HFFc6 (cell line): ENCODE results near the gene ZG16B. TPM values are rescaled to one million over a fixed set of nuclear protein-coding genes. Genes with fewer than 3 reads are reported as not detected.

ENCODE experiments used
- DNase-seq: peaks from one replicate; pipeline ENCODE4 v3.0.0-alpha.2; 2018
- H3K27ac Mint-ChIP-seq: 2 replicates; pipeline ENCODE4 v1.8.0; 2020; ENCODE audit warnings: mild to moderate bottlenecking, mixed read lengths
- H3K27me3 Mint-ChIP-seq: 2 replicates; pipeline ENCODE4 v1.8.0; 2021; ENCODE audit warnings: mild to moderate bottlenecking, moderate library complexity, mixed read lengths; ENCODE audit not compliant: insufficient read depth
- H3K36me3 Mint-ChIP-seq: 2 replicates; pipeline ENCODE4 v1.8.0; 2021; ENCODE audit warnings: low read depth, mixed read lengths
- H3K4me1 Mint-ChIP-seq: 2 replicates; pipeline ENCODE4 v1.8.0; 2020; ENCODE audit warnings: low read depth, mixed read lengths
- H3K4me3 Mint-ChIP-seq: 2 replicates; pipeline ENCODE4 v1.8.0; 2020; ENCODE audit warnings: mild to moderate bottlenecking, moderate library complexity, mixed read lengths
- H3K9me3 Mint-ChIP-seq: 2 replicates; pipeline ENCODE4 v1.8.0; 2020; ENCODE audit warnings: mild to moderate bottlenecking, mixed read lengths
- total RNA-seq, 6 experiments: library from RNA; stranded (reverse); fragmentation: NEBNext Ultra II Directional; extraction: Animal tissue kit (Norgen Biotek cat#: 25700); gene quantifications; 2 replicates in 1 of 6; 3 replicates in 5 of 6; pipeline ENCODE4 v1.2.3, GENCODE V29; 2021
- TF ChIP-seq, protein P1 (sequence below): fragments of 200-600 bp; sonication (generic); IDR thresholded peaks from 2 replicates; pipeline ENCODE4 v1.5.0; 2021; ENCODE audit warnings: antibody characterized with exemption, mild to moderate bottlenecking

ZG16B gene
- total RNA-seq, 6 experiments from 2014 or later, result 0.41 to 0.68 (median 0.46) TPM; not detected in 2

GRCh38 chr16:2827374-2827791 is 2.7 kb upstream of the ZG16B start:
- peaks cover 39% of the 10 kb centered on the region for H3K27me3 Mint-ChIP-seq
- no peak overlapping the region for H3K27ac Mint-ChIP-seq
- H3K36me3 Mint-ChIP-seq, result no peaks in the 10 kb centered on the region
- no peak for DNase-seq
- H3K9me3 Mint-ChIP-seq, result no peaks in the 10 kb centered on the region
- H3K4me3 Mint-ChIP-seq, result no peak overlapping the region
- H3K4me1 Mint-ChIP-seq, result no peaks in the 10 kb centered on the region
- TF ChIP-seq, protein P1, sequence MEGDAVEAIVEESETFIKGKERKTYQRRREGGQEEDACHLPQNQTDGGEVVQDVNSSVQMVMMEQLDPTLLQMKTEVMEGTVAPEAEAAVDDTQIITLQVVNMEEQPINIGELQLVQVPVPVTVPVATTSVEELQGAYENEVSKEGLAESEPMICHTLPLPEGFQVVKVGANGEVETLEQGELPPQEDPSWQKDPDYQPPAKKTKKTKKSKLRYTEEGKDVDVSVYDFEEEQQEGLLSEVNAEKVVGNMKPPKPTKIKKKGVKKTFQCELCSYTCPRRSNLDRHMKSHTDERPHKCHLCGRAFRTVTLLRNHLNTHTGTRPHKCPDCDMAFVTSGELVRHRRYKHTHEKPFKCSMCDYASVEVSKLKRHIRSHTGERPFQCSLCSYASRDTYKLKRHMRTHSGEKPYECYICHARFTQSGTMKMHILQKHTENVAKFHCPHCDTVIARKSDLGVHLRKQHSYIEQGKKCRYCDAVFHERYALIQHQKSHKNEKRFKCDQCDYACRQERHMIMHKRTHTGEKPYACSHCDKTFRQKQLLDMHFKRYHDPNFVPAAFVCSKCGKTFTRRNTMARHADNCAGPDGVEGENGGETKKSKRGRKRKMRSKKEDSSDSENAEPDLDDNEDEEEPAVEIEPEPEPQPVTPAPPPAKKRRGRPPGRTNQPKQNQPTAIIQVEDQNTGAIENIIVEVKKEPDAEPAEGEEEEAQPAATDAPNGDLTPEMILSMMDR, result no peak

DNA sequence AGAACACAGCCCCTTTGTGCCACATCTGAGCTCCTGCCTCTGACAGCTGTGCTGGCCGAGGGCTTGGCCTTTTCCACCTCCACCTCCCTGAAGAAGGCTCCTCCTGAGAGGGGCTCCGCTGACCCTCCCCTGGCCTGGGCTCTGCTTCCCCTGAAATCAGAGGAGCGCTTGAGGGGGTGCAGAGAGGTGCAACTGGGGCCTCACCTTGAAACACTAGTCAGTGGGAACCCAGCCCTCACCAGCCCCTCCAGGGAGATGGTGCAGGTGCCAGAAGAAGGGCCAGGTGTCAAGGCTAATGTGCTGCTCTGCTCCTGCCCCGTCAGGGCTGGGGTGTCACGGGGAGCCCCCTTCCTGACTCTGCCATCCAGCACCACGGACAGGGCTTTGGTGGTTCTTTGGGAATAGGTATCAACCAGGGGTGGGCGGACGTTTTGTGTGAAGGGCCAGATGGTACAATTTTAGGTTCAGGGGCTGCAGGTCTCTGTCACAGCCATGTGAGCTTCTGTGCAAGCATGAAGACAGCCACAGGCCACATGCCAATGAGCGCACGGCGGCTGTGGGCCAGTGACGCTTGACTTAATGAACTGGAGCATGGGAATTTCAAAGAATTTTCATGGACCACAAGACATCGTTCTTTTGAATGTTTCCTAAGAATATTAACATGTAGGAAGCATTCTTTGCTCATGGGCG is 2.1 kb upstream of the ZG16B start:
- Mint-ChIP-seq H3K36me3 (no peaks in the 10 kb centered on the region), H3K4me3 (no peak overlapping the region), H3K9me3 (peaks cover 5% of the 10 kb centered on the region), H3K4me1 (no peaks in the 10 kb centered on the region), H3K27ac (no peak overlapping the region), H3K27me3 (peaks cover 38% of the 10 kb centered on the region)
- TF ChIP-seq, protein P1, result no peak
- no peak for DNase-seq

DNA sequence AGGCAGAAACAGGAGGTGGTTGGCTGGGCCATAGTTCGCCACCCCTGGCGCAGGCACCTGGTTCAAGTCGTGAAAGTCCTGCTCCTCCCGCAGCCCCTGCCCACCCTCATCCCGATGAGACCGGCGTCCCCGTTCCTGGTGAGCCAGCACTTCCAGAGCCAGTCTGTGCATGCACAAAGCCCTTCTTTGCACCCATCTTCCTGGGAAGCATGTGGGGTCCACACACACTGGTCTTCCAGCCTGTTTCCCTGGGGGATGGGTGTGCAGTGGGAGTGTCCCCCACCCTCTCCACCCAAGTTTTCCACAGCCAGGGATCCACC is 1.6 kb upstream of the ZG16B start:
- H3K4me3 Mint-ChIP-seq, result no peak overlapping the region
- H3K9me3 Mint-ChIP-seq, result peaks cover 5% of the 10 kb centered on the region

DNA sequence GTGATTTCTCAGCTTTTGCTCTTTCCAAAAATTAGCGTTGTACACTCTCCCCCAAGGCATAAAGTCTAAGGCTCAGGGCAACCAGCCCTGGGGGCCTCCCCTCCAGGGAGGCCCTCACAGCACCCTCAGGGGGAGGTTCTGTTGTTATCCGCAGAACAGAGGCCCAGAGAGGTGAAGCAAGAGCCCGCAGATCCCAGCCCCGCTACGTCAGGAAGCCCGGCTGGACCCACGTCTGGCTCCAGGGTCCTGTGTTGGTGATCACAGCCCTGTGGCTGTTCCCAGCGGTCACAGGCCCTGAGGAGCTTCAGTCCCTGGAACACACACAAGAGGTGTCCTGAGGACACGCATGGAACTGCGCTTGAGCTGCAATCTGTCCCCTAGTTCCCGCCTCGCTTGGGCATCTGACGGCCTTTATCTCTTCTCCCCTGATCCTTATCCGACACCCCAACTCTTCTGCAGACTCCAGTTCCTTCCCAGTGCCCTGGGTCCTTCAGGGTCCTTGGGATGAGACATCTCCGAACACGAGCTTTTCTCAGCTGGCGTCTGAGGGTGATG is 1.1 kb upstream of the ZG16B start:
- Mint-ChIP-seq H3K27ac (no peak overlapping the region), H3K4me1 (no peaks in the 10 kb centered on the region), H3K36me3 (no peaks in the 10 kb centered on the region), H3K9me3 (peaks cover 5% of the 10 kb centered on the region), H3K27me3 (peaks cover 37% of the 10 kb centered on the region), H3K4me3 (no peak overlapping the region)
- DNase-seq, result no peak
- TF ChIP-seq, protein P1, result no peak

More for the DNA sequence above, 1.6 kb upstream of the ZG16B start:
- TF ChIP-seq, protein P1, result no peak
- Mint-ChIP-seq H3K27me3 (peaks cover 38% of the 10 kb centered on the region), H3K27ac (no peak overlapping the region), H3K36me3 (no peaks in the 10 kb centered on the region), H3K4me1 (no peaks in the 10 kb centered on the region)
- no peak for DNase-seq

- Mint-ChIP-seq H3K9me3 (peaks cover 5% of the 10 kb centered on the region), H3K27me3 (peaks cover 32% of the 10 kb centered on the region), H3K4me3 (no peak overlapping the region), H3K27ac (no peak overlapping the region), H3K4me1 (peaks cover 9% of the 10 kb centered on the region), H3K36me3 (no peaks in the 10 kb centered on the region)
- TF ChIP-seq, protein P1, result no peak
- DNase-seq, result no peak
Measured at GRCh38 chr16:2830355-2830695, 222 bp downstream of the ZG16B start.
